ENCODE results near the gene ACE.

The ACE gene

DNA sequence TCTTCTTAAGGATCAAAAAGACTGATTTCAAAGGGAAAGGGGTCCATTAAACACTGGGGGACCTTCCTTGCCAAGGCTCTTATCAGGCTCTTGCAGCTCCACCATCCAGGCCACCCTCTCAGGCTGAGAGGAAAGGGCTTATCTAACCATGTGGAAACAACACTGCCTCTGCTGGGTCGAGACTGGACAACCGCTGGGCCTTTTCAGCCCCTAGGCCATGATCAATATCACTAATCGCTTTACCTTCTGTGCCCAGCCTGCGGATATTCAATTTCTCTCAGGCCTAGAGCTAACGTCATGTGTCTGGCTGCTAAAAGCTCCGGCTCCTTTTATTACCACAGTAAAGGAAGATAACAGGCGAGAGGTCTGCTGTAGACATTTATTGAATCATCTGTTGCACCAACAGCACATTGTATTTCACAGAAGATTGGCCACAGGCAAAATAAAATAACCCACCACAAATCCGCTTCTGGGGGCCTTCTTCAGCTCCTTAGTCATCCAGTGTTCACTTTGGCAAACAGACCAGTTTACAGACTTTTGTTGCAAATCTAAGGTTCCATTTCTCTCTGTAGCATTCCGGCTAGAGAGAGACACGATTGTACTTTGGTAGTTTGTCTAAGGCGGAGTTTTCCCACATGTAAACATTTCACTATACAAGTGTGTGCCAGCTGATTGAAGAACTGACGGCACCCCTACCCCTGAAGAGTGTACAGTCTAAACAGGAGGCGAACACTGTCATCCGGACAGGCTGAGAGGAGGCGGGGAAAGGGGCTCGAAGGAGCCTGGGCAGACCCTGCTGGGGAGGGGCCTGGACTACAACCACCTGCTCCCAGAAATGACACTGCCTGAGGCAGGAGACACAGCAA, 44.7 kb upstream of the ACE start (continued):
- TF ChIP-seq, protein P1, sequence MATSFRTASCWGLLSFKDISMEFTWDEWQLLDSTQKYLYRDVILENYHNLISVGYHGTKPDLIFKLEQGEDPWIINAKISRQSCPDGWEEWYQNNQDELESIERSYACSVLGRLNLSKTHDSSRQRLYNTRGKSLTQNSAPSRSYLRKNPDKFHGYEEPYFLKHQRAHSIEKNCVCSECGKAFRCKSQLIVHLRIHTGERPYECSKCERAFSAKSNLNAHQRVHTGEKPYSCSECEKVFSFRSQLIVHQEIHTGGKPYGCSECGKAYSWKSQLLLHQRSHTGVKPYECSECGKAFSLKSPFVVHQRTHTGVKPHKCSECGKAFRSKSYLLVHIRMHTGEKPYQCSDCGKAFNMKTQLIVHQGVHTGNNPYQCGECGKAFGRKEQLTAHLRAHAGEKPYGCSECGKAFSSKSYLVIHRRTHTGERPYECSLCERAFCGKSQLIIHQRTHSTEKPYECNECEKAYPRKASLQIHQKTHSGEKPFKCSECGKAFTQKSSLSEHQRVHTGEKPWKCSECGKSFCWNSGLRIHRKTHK (tag by site-specific recombination; IDR thresholded peaks at IDR 0.05): no peak
- TF ChIP-seq ZNF140 (tag by site-specific recombination; IDR thresholded peaks at IDR 0.05): no peak
- TF ChIP-seq ZNF174 (tag by site-specific recombination; IDR thresholded peaks at IDR 0.05): no peak
- TF ChIP-seq, protein P2, sequence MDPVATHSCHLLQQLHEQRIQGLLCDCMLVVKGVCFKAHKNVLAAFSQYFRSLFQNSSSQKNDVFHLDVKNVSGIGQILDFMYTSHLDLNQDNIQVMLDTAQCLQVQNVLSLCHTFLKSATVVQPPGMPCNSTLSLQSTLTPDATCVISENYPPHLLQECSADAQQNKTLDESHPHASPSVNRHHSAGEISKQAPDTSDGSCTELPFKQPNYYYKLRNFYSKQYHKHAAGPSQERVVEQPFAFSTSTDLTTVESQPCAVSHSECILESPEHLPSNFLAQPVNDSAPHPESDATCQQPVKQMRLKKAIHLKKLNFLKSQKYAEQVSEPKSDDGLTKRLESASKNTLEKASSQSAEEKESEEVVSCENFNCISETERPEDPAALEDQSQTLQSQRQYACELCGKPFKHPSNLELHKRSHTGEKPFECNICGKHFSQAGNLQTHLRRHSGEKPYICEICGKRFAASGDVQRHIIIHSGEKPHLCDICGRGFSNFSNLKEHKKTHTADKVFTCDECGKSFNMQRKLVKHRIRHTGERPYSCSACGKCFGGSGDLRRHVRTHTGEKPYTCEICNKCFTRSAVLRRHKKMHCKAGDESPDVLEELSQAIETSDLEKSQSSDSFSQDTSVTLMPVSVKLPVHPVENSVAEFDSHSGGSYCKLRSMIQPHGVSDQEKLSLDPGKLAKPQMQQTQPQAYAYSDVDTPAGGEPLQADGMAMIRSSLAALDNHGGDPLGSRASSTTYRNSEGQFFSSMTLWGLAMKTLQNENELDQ (tag by site-specific recombination; IDR thresholded peaks at IDR 0.05; ENCODE audit: low read depth): no peak
- TF ChIP-seq ZNF629 (tag by site-specific recombination; IDR thresholded peaks at IDR 0.05): no peak
- no peak for TF ChIP-seq ZEB2 (tag by site-specific recombination; IDR thresholded peaks at IDR 0.05)
- no peak for TF ChIP-seq ZNF155 (tag by site-specific recombination; IDR thresholded peaks at IDR 0.05)
- no peak for TF ChIP-seq ZBTB7A (tag by site-specific recombination; IDR thresholded peaks at IDR 0.05; ENCODE audit: low read depth)
- TF ChIP-seq, protein P3, sequence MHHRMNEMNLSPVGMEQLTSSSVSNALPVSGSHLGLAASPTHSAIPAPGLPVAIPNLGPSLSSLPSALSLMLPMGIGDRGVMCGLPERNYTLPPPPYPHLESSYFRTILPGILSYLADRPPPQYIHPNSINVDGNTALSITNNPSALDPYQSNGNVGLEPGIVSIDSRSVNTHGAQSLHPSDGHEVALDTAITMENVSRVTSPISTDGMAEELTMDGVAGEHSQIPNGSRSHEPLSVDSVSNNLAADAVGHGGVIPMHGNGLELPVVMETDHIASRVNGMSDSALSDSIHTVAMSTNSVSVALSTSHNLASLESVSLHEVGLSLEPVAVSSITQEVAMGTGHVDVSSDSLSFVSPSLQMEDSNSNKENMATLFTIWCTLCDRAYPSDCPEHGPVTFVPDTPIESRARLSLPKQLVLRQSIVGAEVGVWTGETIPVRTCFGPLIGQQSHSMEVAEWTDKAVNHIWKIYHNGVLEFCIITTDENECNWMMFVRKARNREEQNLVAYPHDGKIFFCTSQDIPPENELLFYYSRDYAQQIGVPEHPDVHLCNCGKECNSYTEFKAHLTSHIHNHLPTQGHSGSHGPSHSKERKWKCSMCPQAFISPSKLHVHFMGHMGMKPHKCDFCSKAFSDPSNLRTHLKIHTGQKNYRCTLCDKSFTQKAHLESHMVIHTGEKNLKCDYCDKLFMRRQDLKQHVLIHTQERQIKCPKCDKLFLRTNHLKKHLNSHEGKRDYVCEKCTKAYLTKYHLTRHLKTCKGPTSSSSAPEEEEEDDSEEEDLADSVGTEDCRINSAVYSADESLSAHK (tag by site-specific recombination; IDR thresholded peaks at IDR 0.05): no peak
- no peak for TF ChIP-seq ZNF146 (tag by site-specific recombination; IDR thresholded peaks at IDR 0.05)
- no peak for TF ChIP-seq ZNF544 (tag by site-specific recombination; IDR thresholded peaks at IDR 0.05)
- 0 out of 2 replicates have a peak, but pooled peaks have one; percentile 19 for TF ChIP-seq GLIS1 (tag by site-specific recombination; IDR thresholded peaks at IDR 0.05)
- TF ChIP-seq KLF1 (tag by site-specific recombination; IDR thresholded peaks at IDR 0.05): 0 out of 2 replicates have a peak, but pooled peaks have one; percentile 28
- TF ChIP-seq, protein P4, sequence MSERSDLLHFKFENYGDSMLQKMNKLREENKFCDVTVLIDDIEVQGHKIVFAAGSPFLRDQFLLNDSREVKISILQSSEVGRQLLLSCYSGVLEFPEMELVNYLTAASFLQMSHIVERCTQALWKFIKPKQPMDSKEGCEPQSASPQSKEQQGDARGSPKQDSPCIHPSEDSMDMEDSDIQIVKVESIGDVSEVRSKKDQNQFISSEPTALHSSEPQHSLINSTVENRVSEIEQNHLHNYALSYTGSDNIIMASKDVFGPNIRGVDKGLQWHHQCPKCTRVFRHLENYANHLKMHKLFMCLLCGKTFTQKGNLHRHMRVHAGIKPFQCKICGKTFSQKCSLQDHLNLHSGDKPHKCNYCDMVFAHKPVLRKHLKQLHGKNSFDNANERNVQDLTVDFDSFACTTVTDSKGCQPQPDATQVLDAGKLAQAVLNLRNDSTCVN (tag by site-specific recombination; optimal IDR thresholded peaks at IDR 0.05): no peak
- TF ChIP-seq TRIM28 (IDR thresholded peaks at IDR 0.05; ENCODE audit: borderline replicate concordance, low read length): peak; percentile 76
- TF ChIP-seq, protein P5, sequence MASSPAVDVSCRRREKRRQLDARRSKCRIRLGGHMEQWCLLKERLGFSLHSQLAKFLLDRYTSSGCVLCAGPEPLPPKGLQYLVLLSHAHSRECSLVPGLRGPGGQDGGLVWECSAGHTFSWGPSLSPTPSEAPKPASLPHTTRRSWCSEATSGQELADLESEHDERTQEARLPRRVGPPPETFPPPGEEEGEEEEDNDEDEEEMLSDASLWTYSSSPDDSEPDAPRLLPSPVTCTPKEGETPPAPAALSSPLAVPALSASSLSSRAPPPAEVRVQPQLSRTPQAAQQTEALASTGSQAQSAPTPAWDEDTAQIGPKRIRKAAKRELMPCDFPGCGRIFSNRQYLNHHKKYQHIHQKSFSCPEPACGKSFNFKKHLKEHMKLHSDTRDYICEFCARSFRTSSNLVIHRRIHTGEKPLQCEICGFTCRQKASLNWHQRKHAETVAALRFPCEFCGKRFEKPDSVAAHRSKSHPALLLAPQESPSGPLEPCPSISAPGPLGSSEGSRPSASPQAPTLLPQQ (tag by site-specific recombination; IDR thresholded peaks at IDR 0.05): no peak
- TF ChIP-seq, protein P6, sequence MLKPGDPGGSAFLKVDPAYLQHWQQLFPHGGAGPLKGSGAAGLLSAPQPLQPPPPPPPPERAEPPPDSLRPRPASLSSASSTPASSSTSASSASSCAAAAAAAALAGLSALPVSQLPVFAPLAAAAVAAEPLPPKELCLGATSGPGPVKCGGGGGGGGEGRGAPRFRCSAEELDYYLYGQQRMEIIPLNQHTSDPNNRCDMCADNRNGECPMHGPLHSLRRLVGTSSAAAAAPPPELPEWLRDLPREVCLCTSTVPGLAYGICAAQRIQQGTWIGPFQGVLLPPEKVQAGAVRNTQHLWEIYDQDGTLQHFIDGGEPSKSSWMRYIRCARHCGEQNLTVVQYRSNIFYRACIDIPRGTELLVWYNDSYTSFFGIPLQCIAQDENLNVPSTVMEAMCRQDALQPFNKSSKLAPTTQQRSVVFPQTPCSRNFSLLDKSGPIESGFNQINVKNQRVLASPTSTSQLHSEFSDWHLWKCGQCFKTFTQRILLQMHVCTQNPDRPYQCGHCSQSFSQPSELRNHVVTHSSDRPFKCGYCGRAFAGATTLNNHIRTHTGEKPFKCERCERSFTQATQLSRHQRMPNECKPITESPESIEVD (tag by site-specific recombination; IDR thresholded peaks at IDR 0.05): no peak
- no peak for TF ChIP-seq BCL11A (tag by site-specific recombination; IDR thresholded peaks at IDR 0.05; ENCODE audit: low read depth)
- TF ChIP-seq, protein P7, sequence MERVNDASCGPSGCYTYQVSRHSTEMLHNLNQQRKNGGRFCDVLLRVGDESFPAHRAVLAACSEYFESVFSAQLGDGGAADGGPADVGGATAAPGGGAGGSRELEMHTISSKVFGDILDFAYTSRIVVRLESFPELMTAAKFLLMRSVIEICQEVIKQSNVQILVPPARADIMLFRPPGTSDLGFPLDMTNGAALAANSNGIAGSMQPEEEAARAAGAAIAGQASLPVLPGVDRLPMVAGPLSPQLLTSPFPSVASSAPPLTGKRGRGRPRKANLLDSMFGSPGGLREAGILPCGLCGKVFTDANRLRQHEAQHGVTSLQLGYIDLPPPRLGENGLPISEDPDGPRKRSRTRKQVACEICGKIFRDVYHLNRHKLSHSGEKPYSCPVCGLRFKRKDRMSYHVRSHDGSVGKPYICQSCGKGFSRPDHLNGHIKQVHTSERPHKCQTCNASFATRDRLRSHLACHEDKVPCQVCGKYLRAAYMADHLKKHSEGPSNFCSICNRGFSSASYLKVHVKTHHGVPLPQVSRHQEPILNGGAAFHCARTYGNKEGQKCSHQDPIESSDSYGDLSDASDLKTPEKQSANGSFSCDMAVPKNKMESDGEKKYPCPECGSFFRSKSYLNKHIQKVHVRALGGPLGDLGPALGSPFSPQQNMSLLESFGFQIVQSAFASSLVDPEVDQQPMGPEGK (tag by site-specific recombination; IDR thresholded peaks at IDR 0.05): no peak
- TF ChIP-seq SP3 (tag by site-specific recombination; IDR thresholded peaks at IDR 0.05): no peak
- TF ChIP-seq ZIC2 (tag by site-specific recombination; IDR thresholded peaks at IDR 0.05): peak; percentile 87
- no peak for TF ChIP-seq ZNF548 (tag by site-specific recombination; IDR thresholded peaks at IDR 0.05)
- TF ChIP-seq, protein P8, sequence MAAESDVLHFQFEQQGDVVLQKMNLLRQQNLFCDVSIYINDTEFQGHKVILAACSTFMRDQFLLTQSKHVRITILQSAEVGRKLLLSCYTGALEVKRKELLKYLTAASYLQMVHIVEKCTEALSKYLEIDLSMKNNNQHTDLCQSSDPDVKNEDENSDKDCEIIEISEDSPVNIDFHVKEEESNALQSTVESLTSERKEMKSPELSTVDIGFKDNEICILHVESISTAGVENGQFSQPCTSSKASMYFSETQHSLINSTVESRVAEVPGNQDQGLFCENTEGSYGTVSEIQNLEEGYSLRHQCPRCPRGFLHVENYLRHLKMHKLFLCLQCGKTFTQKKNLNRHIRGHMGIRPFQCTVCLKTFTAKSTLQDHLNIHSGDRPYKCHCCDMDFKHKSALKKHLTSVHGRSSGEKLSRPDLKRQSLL (tag by site-specific recombination; IDR thresholded peaks at IDR 0.05): peak; percentile 76; the same call in 1 of the 2 replicates
- TF ChIP-seq ZNF624 (tag by site-specific recombination; IDR thresholded peaks at IDR 0.05): no peak
- TF ChIP-seq ZNF133 (tag by site-specific recombination; IDR thresholded peaks at IDR 0.05): no peak

Data from HEK293 (cell line).